ENCODE measurements around the gene GNPTAB.

GRCh38 chr12:101747697-101748096 is 83.1 kb downstream of the GNPTAB start:
- TF ChIP-seq POLR2A (IDR thresholded peaks at IDR 0.05; ENCODE audit: low read length) (no peak), GATA1 (IDR thresholded peaks at IDR 0.05; ENCODE audit: low read depth, low read length) (no peak)

Measured in erythroblast (primary cell).